NOMO-1 treated with DMSO at 0.1 percent for 48 hours (cell line): Measurements from ENCODE around the gene GRIN3B.
"Not testable (repeated sequence)": the region's sequence is repeated elsewhere in the genome, so short reads cannot be mapped to it uniquely, and the experiment has no call there.

Source experiments
- DNase-seq: peaks from one replicate; lab custom pipeline; 2025; ENCODE audit not compliant: unreplicated experiment; lab: John Stamatoyannopoulos, UW

The GRIN3B gene, protein sequence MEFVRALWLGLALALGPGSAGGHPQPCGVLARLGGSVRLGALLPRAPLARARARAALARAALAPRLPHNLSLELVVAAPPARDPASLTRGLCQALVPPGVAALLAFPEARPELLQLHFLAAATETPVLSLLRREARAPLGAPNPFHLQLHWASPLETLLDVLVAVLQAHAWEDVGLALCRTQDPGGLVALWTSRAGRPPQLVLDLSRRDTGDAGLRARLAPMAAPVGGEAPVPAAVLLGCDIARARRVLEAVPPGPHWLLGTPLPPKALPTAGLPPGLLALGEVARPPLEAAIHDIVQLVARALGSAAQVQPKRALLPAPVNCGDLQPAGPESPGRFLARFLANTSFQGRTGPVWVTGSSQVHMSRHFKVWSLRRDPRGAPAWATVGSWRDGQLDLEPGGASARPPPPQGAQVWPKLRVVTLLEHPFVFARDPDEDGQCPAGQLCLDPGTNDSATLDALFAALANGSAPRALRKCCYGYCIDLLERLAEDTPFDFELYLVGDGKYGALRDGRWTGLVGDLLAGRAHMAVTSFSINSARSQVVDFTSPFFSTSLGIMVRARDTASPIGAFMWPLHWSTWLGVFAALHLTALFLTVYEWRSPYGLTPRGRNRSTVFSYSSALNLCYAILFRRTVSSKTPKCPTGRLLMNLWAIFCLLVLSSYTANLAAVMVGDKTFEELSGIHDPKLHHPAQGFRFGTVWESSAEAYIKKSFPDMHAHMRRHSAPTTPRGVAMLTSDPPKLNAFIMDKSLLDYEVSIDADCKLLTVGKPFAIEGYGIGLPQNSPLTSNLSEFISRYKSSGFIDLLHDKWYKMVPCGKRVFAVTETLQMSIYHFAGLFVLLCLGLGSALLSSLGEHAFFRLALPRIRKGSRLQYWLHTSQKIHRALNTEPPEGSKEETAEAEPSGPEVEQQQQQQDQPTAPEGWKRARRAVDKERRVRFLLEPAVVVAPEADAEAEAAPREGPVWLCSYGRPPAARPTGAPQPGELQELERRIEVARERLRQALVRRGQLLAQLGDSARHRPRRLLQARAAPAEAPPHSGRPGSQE

DNA sequence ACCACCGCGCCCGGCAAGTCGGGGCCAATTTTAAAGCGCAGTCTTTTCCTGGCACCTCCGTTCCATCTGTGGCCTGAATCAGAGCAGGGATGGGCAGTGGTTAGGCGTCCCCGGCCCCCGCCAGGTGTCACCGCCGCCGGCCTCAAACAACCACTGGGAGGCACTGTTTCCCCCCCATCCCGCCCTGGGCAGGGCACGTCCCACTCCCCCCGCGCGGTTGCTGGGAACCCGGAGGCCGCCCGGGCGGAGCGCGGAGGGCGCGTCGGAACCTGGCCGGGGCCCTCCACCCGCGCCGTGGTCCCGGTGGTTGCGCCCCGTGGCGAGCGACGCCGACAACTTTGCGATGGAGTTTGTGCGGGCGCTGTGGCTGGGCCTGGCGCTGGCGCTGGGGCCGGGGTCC is at the start of gene GRIN3B:
Gene GRIN3B, plus strand, starts transcription at position 325 of the 400 bp plus-strand sequence. Its CDS starts 19 bp downstream, at position 344.
- DNase-seq, result peak; percentile 55

DNA sequence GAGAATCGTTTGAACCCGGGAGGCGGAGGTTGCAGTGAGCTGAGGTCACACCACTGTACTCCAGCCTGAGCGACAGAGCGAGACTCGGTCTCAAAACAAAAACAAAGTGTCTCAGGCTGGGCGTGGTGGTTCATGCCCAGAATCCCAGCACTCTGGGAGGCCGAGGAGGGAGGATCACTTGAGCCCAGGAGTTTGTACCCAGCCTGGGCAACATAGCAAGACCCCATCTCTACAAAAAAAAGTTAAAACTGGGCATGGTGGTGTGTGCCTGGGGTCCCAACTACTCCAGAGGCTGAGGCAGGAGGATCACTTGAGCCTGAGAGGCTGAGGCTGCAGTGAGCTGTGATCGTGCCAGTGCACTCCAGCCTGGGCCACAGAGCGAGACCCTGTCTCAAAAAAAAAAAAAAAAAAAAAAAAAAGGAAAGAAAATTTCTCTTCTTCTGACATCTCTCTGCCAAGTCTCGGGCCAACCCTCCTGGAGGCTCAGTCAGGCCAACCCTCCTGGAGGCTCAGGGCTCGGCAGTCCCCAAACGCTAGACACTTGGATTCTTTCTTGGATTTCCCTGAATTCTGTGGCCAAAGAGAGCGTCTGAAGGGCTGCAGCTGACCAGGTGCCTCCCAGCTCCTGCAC is 48.1 kb upstream of the GRIN3B start:
- DNase-seq, result no peak

DNA sequence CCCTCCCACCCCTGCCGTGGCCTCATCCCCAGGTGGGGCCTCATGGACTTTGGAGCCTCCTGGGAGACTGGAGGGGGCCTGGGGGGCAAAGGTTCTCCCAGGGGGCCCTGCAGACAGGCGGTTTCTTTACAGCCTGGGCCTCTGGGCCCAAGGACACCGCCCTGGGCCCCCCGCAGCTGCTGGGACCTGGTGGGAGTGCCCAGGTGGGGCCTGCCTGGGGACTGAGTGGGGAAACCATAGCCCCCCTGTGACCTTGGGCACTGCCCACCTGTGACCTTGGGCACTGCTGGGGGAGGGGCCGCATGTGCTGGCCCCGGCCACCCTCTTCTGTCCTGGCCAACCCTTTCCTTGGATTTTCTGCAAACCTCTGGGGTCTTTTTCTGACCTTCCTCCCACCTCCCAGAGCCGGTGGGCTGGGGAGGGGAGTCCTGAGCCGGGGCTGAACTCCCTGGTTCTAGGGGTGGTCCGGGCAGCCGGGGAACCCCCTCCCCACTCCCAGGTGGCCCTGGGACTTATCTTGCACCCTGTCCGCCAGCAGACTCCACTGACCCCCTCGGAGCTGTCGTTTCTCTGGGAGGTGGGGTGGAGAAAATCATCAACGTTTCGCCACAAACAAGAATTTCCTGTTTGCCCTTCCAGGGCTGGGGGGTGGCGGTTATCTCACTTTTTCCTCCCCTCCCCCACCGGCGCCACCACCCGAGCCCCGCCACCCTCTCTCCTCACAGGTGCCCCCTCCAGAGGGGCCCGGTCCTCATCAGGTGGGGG is 47.4 kb upstream of the GRIN3B start:
- DNase-seq, result no peak

DNA sequence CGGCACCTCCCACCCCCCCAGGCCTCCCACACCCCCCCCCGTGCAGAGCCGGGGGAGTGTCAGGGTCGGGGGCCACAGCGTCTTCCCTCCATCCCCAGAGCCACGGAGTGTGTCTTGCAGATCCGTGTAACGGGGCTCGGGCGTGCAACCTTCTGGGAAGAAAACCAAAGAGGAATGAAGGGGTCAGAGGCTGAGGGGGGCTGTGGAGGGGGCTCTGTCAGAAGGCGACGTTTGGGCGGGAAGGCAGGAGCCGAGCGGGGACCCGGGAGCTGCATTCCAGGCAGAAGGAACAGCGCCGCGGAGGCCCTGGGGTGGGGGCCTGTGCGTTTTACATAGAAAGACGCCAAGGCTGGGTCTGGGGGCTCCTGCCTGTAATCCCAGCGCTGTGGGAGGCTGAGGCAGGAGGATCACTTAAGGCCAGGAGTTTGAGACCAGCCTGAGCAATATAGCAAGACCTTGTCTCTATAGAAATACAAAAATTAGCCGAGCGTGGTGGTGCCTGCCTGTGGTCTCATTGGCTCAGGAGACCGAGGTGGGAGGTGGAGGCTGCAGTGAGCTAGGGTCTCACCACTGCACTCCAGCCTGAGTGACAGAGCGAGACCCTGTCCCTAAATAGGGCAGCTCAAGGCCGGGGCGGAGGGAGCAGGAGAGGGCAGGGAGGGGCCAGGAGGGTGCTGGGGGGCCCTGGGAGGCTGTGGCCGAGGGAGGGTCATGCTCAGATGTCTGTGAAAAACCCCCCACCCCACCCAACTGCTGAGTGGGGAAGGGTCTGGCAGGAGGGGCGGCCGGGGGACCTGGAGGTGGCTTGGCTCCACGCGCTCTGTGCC is 46.6 kb upstream of the GRIN3B start:
- DNase-seq, result no peak

DNA sequence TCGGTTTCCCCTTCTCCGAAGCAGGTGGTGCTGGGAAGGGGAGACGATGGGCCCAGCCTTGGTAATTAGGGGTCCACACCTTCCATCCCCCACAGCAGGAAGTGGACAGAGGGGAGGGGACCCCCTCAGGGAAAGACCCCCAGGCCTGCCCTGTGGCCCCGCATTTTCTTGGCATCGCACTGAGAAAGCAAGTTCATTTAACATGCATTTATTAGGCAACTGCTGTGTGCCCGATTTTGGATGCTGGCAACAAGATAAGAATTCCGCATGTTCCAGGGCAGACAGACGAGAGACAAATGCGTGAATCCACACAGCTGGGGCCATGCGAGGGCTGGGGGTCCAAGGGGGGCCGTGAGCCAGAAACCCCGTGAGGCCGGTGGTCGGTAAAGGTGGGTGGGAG is 45.9 kb upstream of the GRIN3B start:
- DNase-seq, result no peak

DNA sequence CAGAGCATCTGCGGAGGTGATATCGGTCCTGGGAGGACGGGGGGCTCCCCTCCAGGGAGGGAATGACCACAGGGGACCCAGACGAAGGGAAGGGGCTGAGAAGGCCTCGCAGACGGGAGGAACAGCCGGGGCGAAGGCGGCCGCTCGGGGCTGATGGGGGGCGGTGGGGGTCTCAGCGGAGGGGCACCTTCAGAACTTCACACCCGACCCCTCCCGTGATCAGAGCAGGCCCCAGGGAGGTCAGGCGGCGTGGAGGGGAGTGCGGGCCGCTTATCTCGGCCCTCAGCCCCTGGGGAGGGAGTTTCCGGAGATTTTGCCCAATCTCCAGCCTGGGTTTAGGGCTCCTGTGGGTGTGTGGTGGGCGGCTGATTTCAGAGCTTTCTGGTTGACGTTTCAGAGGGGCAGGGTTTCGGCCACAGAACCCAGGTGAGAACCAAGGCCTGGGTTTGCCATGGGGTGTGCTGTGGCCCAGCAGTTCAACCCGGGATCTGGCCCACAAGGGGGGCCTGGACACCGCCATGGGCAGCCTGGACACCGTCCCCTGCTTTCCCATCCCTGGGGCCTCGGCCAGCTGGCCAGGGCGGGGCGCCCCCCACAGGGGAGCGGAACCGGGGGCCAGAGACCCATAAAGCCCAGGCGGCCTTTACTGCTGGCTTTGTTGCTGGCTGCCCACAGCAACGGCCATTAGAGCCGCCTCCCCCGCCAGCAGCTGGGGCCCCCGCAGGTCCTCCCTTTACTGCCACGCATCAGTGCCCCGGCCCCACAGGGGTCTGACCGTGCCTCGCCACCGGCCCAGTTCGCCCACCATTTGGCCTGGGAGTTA is 45.3 kb upstream of the GRIN3B start:
- DNase-seq, result no peak

DNA sequence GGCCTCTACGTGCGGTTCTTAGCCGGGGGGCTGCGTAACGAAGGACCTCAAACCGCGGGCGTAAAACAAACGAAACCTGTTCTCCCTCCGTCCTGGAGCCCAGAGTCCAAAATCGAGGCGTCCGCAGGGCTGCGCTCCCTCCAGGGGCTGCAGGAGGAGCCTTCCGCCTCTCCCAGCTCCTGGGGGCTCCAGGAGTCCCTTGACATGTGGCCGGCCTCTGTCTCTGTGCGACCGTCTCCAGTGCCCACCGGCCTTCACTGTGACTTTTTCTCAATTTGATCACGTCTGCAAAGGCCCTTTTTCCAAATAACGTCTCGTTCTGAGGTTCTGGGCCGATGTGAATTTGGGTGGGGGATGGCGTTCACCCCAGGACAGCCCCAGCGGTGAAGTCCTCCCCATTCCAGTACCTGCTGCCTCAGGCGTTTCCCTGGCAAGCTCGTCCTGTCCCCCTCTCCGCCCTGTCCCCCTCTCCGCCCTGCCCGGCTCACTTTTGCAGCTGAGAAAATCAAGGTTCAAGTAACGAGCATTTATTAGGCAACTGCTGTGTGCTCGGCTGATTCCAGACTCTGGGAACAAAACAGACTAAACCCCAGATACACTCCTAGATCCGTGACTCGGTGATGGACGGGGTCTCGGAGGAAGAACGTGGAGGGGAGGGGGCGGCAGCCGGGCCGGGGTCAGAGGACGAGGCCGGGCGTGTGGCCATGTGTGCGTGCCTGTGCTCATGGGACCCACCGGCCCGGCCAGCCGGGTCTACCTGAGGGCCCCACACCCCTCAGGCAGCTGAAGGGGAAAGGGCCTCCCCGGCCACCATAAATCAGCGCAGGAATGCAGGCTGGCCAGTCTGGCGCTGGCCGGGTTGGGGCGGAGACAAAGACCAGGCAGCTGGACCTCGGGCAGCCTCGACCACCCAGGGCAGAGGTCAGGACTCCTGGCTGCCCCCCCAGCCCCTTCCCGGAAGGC is 44.1 kb upstream of the GRIN3B start:
- no peak for DNase-seq

DNA sequence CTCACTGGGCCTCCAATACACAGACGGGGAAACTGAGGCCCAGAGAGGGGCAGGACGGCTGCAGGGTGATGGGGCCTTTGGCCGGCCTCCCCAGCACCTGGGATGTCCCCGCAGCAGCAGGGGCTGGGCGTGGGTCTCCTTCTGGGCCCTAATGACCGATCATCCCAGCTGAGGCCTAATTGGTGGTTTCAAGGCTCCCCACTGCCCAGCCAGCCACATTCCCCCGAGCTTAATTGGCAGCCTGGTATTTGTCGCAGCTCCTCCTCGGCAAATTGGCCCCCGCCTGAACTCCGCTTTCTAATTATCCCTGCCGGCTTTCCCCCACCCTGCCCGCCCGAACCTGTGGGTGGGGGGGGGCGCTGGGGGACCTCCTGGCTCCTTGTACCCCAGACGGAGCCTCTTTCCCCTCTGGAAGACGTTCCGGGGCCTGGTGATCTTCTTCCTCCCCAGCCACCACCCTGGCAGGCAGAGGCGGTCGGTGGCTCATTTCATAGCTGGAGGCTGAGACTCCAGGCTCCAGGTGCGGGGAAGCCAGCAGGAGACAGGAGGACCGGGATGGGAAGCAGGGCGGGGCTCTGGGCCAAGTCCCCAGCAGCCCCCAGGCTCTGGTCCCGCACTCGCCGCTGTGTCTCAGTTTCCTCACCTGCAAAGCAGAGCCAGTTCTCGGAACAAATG is 43.3 kb upstream of the GRIN3B start:
- no peak for DNase-seq

DNA sequence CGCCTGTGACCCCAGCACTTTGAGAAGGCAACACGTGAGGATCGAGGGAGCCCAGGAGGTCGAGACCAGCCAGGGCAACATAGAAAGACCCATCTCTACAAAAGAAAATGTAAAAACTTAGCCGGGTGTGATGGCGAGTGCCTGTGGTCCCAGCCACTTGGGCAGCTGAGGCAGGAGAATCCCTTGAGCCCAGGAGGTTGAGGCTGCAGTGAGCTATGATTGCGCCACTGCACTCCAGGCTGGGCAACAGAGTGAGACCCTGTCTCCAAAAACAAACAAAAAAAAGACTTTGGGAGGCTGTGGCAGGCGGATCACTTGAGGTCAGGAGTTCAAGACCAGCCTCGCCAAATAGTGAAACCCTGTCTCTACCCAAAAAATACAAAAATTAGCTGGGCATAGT is 42.6 kb upstream of the GRIN3B start:
- not testable (repeated sequence) for DNase-seq

DNA sequence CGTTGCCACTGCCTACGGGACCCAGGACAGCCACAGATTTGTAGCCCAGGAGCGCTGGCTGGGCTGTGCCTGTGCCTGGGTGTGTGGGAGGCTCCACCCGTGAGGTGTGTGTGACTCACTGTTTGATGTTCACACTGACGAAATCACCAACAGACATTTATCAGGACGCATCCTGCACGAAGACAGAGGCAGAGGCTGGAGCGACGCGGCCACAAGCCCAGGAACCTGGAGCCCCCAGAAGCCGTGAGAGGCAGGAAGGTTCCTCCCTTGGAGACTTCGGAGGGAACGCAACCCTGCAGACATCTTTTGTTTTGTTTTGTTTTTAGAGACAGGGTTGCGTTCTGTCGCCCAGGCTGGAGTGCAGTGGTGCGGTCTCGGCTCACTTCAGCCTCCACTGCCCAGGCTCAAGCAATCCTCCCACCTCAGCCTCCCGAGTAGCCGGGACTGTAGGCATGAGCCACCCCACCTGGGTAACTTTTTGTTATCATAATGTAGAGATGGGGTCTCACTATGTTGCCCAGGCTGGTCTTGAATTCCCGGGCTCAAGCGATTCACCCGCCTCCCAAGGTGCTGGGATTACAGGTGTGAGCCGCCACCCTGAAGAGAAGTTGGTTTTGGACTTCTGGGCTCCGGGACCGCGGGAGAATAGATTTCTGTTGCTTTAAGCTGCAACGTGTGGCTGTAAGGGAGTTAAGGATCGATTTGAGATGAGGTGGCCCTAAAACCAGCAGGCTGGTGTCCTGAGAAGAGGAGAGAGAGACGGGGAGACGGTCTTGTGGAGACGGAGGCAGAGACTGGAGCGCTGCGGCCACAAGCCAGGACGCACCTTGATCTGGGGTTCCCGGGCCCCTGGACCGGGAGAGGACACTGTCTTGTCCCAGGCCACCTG is 41.0 kb upstream of the GRIN3B start:
- DNase-seq, result no peak

DNA sequence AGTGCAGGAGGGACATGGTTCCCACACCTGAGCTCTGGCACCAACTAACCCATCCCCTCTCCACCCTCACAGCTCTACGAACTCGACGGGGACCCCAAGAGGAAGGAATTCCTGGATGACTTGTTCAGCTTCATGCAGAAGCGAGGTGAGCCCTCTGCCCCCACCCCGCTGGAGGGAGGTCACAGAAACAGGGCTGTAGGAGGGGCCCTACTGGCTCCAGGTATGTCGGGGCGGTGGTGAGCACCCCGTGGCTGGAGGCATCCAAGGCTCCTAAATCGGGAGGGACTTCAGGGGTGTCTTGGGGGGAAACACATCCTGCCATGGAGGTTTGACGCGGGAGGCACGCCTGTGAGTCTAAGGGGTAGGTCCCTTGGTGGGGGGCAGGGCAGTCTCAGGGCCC is 40.2 kb upstream of the GRIN3B start:
- no peak for DNase-seq

DNA sequence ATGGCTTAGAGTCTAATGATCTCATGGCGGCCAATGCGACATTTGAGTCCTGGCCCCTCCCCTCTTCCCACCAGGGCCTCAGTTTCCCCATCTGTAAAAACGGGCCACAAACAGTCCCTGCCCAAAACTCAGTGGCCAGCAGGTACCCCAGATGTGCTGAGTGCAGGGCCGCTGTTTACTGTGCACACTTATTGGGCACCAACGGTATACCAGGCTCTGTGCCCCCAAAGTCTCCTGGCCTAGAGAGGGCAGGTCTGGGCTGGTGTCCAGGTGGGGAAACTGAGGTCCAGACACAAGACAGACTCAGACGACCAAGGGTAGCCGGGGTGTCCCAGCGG is 39.6 kb upstream of the GRIN3B start:
- no peak for DNase-seq

DNA sequence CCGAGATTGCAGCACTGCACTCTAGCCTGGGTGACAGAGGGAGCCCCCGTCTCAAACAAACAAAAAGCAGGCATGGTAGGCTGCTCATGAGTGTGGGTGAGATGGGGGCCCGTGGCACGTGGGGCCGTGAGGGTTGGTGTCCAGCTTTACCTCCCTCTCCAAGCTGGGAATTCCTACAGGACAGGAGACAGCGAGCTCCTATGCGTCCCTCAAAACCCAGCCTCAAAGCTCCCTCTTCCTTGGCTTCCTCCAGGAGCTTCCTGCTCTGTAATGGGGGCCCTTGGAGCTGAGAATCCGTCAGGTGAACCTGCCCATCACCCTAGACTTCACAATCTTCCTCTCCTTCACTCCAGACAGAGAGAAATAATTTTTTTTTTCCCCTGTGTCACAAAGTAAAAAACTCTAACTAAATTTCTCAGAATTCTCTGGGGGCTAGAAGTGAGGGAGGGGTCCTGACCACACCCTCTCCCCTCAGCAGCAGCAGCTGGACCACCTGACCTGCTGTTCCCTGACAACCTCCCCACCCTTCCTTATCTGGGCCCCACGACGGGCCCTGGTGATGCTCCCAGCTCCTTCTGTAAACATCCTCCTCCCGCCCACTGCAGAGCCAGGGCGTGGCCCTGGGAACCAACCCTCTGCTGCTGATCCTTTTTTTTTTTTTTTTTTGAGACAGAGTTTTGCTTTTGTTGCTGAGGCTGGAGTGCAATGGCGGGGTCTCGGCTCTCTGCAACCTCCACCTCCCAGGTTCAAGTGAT is 38.2 kb upstream of the GRIN3B start:
- no peak for DNase-seq

DNA sequence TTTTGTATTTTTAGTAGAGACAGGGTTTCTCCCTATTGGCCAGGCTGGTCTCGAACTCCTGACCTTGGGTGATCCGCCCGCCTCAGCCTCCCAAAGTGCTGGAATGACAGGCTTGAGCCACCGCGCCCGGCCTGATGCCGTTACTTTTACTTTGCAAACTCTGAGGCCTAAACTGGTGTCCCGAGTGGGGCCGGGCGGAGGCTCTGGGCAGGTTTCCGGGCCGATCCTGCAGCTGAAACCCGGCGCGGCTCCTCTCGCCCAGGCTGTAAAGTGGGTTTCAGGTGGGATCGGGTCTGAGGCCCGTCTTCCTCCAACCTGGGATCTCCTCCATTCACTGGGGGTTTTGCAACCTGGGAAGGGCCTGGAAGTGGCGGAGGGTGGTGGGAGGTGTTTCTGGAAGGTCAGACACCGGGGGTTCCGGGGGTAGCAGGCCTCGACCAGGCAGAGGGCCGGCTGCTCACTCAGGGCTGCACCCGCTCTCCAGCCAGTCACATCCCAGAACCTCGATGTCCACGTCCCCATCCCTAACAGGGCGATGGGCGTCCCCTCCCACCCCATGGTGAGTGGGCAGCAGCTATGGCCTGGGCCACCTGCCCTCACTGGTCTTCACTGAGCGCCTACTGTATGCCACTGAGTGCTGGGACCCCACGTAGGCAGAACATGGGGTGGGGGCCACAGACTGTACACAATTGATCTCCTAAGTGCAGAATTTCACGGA is 37.4 kb upstream of the GRIN3B start:
- no peak for DNase-seq

DNA sequence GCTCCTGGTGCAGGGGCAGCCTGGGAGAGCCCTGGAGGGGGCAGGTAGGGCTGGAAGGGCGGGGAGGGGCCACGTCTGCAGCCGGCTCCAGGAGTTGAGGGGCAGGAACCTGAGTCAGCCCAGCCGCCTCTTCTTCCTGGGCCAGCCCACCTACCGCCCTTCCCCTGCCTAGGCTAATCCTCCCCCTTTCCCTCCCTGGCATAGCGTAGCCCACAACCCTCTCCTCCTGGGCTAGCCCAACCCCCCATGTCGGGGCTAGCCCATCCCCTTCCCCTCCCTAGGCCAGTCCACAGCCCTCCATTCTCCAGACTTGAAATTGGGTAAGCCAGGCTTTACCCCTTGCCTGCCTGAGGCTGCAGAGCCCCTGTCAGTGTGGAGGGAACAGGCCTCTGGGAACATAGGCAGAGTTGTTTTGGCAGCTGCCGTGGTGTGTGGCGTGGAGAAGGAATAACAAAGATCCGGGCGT is 36.7 kb upstream of the GRIN3B start:
- no peak for DNase-seq
